Left lung (tissue), 10 donors: ENCODE measurements around the gene CAND2. TPM values are rescaled to one million over a fixed set of nuclear protein-coding genes. Genes with fewer than 3 reads are reported as not detected.

Experiments used
- ATAC-seq: fragments of 200-7000 bp; cut with Tn5 transposase; one replicate; pipeline ENCODE4 v1.9.1; 2020; ENCODE audit warnings: moderate library complexity
- DNase-seq, 4 donors: peaks; one replicate each; pipeline ENCODE4 v3.0.0-alpha.2; 2013 to 2020
- H3K27ac ChIP-seq, 2 donors: fragments of 200-600 bp; sonication (generic) in 1 of 2; one replicate each; pipeline versions ENCODE4 v1.5.0 to v1.8.0; 2020 to 2021
- H3K27me3 ChIP-seq, 2 donors: fragments of 200-600 bp; sonication (generic) in 1 of 2; one replicate each; pipeline versions ENCODE4 v1.5.0 to v1.8.0; 2020 to 2021
- H3K36me3 ChIP-seq, 2 donors: fragments of 200-600 bp; sonication (generic) in 1 of 2; one replicate each; pipeline versions ENCODE4 v1.5.0 to v1.8.0; 2020 to 2021
- H3K4me1 ChIP-seq, 2 donors: fragments of 200-600 bp; one replicate each; pipeline ENCODE4 v1.8.0; 2021
- H3K4me3 ChIP-seq, 2 donors: fragments of 200-600 bp; sonication (generic) in 1 of 2; one replicate each; pipeline versions ENCODE4 v1.5.0 to v1.8.0; 2020 to 2021; ENCODE audit warnings: mild to moderate bottlenecking in 1 of 2
- H3K9me3 ChIP-seq, 2 donors: fragments of 200-600 bp; sonication (generic) in 1 of 2; one replicate each; pipeline versions ENCODE4 v1.5.0 to v1.8.0; 2020 to 2021
- CTCF ChIP-seq, 2 donors: fragments of 200-600 bp; sonication (generic) in 1 of 2; IDR thresholded peaks; one replicate each; pipeline versions ENCODE4 v1.5.0 to v1.8.0; 2021; ENCODE audit warnings: antibody characterized with exemption in 2 of 2
- intact Hi-C, 2 donors: fragments of 100-400 bp; cut with DNase I; formaldehyde crosslinking; loops; one replicate each; pipeline versions ENCODE4 v1.11.2 to v1.14.2; 2022
- polyA plus RNA-seq, 6 donors: library from polyadenylated mRNA; unstranded; fragments of 120-200 nt; gene quantifications; one replicate each; pipeline ENCODE4 v1.2.1, GENCODE V29; 2013; ENCODE audit not compliant: insufficient read length in 6 of 6
- total RNA-seq, 2 donors: library from RNA; stranded (reverse); fragmentation: NEBNext Ultra II Directional; extraction: Animal tissue kit (Norgen Biotek cat#: 25700); gene quantifications; one replicate each; pipeline ENCODE4 v1.2.1, GENCODE V29; 2021
- donor health status: DM: no; HTN: yes; CAD: no.
- donor health status: DM: no; HTN: no; CAD: no.

Gene CAND2
- total and polyA plus RNA-seq, 8 donors: 3.7 to 8.8 (median 6.8) TPM

DNA sequence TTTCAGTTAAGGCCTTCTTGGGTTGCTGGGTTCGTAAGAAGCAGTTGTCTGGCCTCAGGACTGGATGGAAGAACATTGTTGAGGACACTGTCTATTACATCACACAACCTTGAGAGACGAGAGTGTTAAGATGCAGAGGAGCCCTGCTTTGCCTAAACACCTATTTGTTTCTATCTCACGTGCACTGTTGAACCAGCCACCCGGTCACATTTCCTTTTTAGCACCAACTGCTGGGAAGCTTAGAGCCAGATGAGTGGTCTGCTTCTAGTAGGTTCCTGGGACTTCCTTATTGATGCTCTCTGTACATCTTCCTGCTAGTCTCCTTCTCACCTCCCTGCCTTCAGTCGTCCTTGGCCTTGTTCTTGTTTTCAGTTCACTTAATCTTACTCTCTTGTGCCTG lies 22.3 kb downstream of the CAND2 start:
- Histone ChIP-seq H3K36me3 (peaks cover 0 to 21% of the 10 kb centered on the region in 2 donors), H3K4me3 (no peak overlapping the region), H3K27ac (no peak overlapping the region), H3K9me3 (no peaks in the 10 kb centered on the region), H3K27me3 (no peaks in the 10 kb centered on the region), H3K4me1 (no peaks in the 10 kb centered on the region)
- DNase-seq: no peak
- TF ChIP-seq CTCF (IDR thresholded peaks at IDR 0.05): no peak
- intact Hi-C loops: no loop called here
- no peak for ATAC-seq

DNA sequence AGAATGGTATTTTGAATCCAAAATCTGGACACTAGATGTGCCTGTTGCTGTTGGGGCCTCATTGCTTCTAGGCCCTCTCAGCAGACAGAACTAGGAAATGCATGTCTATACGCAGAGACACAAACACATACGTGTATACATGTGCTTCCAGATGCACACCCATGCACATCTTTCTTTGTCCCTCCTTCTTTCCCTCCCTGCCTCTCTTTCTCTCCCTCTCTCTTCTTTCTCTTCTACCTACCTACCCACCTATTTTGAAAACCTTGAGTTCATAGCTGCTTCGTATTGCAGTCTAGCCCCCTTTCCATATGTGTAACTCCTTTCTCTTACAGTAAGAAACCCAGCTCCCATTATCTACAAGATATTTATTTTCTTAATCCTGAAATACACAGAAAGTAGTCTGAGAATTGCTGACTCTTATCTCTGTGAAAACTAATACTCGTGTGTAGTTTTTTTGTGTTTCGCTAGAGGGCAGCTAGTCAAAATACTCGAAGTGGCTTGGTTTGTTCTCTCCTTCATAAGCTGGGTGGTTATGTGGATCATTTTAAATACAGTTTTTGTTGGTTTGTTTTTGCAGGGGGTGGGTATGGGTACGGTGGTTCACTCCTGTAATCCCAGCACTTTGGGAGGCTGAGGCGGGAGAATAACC lies 26.4 kb downstream of the CAND2 start:
- no peak for DNase-seq
- TF ChIP-seq CTCF (IDR thresholded peaks at IDR 0.05): no peak
- H3K36me3 ChIP-seq: no peaks in the 10 kb centered on the region

DNA sequence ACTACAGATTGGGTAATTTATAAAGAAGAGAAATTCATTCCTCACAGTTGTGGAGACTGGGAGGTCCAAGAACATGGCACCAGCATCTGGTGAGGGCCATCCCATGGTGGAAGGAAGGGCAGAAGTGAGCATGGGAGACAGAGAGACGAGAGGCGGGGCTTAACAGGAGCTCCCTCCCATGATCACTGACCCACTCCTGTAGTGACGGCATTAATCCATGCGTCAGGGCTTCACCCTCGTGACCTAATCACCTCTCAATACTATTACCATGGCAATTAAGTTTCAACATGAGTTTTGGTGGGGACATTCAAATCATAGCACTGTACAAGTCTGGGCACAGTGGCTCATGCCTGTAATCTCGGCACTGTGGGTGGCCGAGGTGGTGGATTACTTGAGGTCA lies 27.8 kb downstream of the CAND2 start:
- Histone ChIP-seq H3K9me3 (no peaks in the 10 kb centered on the region), H3K4me3 (no peak overlapping the region), H3K27me3 (no peaks in the 10 kb centered on the region), H3K4me1 (no peaks in the 10 kb centered on the region), H3K27ac (no peak overlapping the region), H3K36me3 (no peaks in the 10 kb centered on the region)
- no peak for TF ChIP-seq CTCF (IDR thresholded peaks at IDR 0.05)
- intact Hi-C loops: no loop called here
- no peak for DNase-seq
- no peak for ATAC-seq

More for the DNA sequence above, 26.4 kb downstream of the CAND2 start:
- ATAC-seq: peak; percentile 41
- H3K27me3 ChIP-seq: no peaks in the 10 kb centered on the region
- no peaks in the 10 kb centered on the region for H3K4me1 ChIP-seq
- H3K9me3 ChIP-seq: no peaks in the 10 kb centered on the region
- no peak overlapping the region for H3K4me3 ChIP-seq
- intact Hi-C loops: no loop called here
- no peak overlapping the region for H3K27ac ChIP-seq

DNA sequence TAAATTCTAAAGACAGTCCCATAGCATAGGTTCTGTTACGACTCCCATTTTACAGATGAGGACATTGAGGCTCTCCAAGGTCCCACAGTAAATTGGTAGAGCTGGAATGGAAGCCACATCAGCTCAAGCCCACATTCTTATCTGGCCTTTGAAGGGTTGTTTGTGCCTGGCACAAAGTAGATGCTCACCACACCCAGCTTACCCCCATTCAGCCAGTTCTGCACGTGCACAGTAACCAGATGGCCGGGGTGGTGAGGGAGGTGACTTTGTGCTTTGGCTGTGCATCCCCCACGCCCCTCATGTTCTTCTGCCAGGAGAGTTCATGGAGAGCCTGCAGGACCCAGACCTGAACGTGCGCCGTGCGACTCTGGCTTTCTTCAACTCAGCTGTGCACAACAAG lies 28.7 kb downstream of the CAND2 start:
- intact Hi-C loops: no loop called here
- no peaks in the 10 kb centered on the region for H3K4me1 ChIP-seq
- TF ChIP-seq CTCF (IDR thresholded peaks at IDR 0.05): no peak
- DNase-seq: no peak
- no peaks in the 10 kb centered on the region for H3K9me3 ChIP-seq
- no peaks in the 10 kb centered on the region for H3K27me3 ChIP-seq
- no peaks in the 10 kb centered on the region for H3K36me3 ChIP-seq
- no peak overlapping the region for H3K27ac ChIP-seq
- ATAC-seq: no peak
- H3K4me3 ChIP-seq: no peak overlapping the region

DNA sequence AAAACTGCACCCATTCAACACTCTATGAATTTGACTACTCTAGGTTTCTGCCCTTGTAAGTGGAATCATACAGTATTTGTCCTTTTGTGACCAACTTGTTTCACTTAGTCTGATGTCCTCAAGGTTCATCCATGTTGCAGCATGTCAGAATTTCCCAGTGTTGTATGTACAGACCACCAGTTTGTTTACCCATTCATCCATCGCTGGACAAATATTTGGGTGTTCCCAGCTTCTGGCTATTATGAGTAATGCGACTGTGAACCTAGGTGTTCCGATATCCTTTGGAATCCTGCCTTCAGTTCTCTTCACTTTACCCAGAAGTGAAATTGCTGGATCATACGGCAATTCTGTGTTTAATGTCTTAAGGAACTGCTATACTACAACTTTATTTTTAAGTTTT lies 32.3 kb downstream of the CAND2 start:
- Histone ChIP-seq H3K9me3 (no peaks in the 10 kb centered on the region), H3K27me3 (no peaks in the 10 kb centered on the region), H3K4me1 (no peaks in the 10 kb centered on the region), H3K4me3 (no peak overlapping the region), H3K36me3 (peaks cover 0 to 30% of the 10 kb centered on the region in 2 donors), H3K27ac (no peak overlapping the region)
- TF ChIP-seq CTCF (IDR thresholded peaks at IDR 0.05): no peak
- ATAC-seq: no peak
- intact Hi-C loops: no loop called here
- no peak for DNase-seq
